ENCODE results near the gene CHMP3. TPM values are rescaled to one million over a fixed set of nuclear protein-coding genes. Genes with fewer than 3 reads are reported as not detected.

CHMP3 gene
- total RNA-seq, 4 donors from 2014 or later, result 86.8 to 124 (median 108) TPM

GRCh38 chr2:86468162-86469033 lies 94.8 kb downstream of the CHMP3 start:
- no peak for DNase-seq
- 92 to 94% methylated on average over 7 of the region's 7 CpGs for WGBS, 2 donors
- intact Hi-C loops (cut with DNase I), result no loop called here

GRCh38 chr2:86466306-86466705 lies 96.9 kb downstream of the CHMP3 start:
- Histone ChIP-seq H3K9me3 (no peaks in the 10 kb centered on the region), H3K36me3 (peaks cover 42 to 54% of the 10 kb centered on the region in 2 donors), H3K27me3 (no peaks in the 10 kb centered on the region), H3K27ac (no peak overlapping the region), H3K4me3 (replicated peaks in 1 of 3) (no peak overlapping the region), H3K4me1 (no peaks in the 10 kb centered on the region)
- TF ChIP-seq CTCF (IDR thresholded peaks at IDR 0.05) (no peak), POLR2A (IDR thresholded peaks at IDR 0.05) (no peak)
- DNase-seq, result no peak
- intact Hi-C loops (cut with DNase I), result no loop called here
- WGBS, 2 donors, result 78 to 89% methylated on average over 1 of the region's 1 CpG

More at GRCh38 chr2:86468162-86469033, 94.8 kb downstream of the CHMP3 start:
- peaks cover 43 to 50% of the 10 kb centered on the region in 2 donors for H3K36me3 ChIP-seq
- H3K27me3 ChIP-seq, result no peaks in the 10 kb centered on the region
- H3K4me1 ChIP-seq, result no peaks in the 10 kb centered on the region
- TF ChIP-seq CTCF (IDR thresholded peaks at IDR 0.05), result no peak
- TF ChIP-seq POLR2A (IDR thresholded peaks at IDR 0.05), result no peak
- H3K27ac ChIP-seq, result no peak overlapping the region
- no peak overlapping the region for H3K4me3 ChIP-seq (replicated peaks in 1 of 3)
- H3K9me3 ChIP-seq, result no peaks in the 10 kb centered on the region

GRCh38 chr2:86464652-86465051 lies 98.6 kb downstream of the CHMP3 start:
- intact Hi-C loops (cut with DNase I), result no loop called here

GRCh38 chr2:86461042-86461743 lies 102.0 kb downstream of the CHMP3 start:
- no peaks in the 10 kb centered on the region for H3K4me1 ChIP-seq
- peaks cover 46 to 70% of the 10 kb centered on the region in 2 donors for H3K36me3 ChIP-seq
- no peak overlapping the region for H3K27ac ChIP-seq
- 96 to 99% methylated on average over 3 of the region's 3 CpGs for whole genome bisulfite sequencing, 2 donors
- DNase-seq, result no peak
- H3K9me3 ChIP-seq, result no peaks in the 10 kb centered on the region
- intact Hi-C loops (cut with DNase I), result no loop called here
- TF ChIP-seq POLR2A (IDR thresholded peaks at IDR 0.05) (no peak), CTCF (IDR thresholded peaks at IDR 0.05) (no peak)
- H3K4me3 ChIP-seq (replicated peaks in 1 of 3), result no peak overlapping the region
- H3K27me3 ChIP-seq, result no peaks in the 10 kb centered on the region

More at GRCh38 chr2:86464652-86465051, 98.6 kb downstream of the CHMP3 start:
- Histone ChIP-seq H3K27ac (no peak overlapping the region), H3K9me3 (no peaks in the 10 kb centered on the region), H3K4me3 (replicated peaks in 1 of 3) (no peak overlapping the region), H3K36me3 (peaks cover 48 to 70% of the 10 kb centered on the region in 2 donors), H3K4me1 (no peaks in the 10 kb centered on the region), H3K27me3 (no peaks in the 10 kb centered on the region)
- DNase-seq, result no peak
- TF ChIP-seq POLR2A (IDR thresholded peaks at IDR 0.05), result no peak
- TF ChIP-seq CTCF (IDR thresholded peaks at IDR 0.05), result no peak
- 78 to 89% methylated on average over 3 of the region's 3 CpGs for WGBS, 2 donors
